Measurements from ENCODE around the gene KLF13. TPM values are rescaled to one million over a fixed set of nuclear protein-coding genes. Genes with fewer than 3 reads are reported as not detected.

The KLF13 gene
- polyA plus RNA-seq, 2 of the 4 experiments (the other 2 are of a cell fraction): 53.5 TPM

GRCh38 chr15:31278061-31278445 is 48.6 kb upstream of the KLF13 start:
- DNase-seq (ENCODE audit: low read depth in 1 of 2, low spot score in 1 of 2) (no peak), ATAC-seq (no peak; a peak in 1 of 6 replicates), FAIRE-seq (no peak)
- ChIA-PET CTCF (interaction anchor here (0.6 kb wide), 1 partner anchor 84 kb away, joined by 3 read pairs; no protein-coding TSS in a partner anchor), POLR2A (no interaction called here)
- H3K4me1 ChIP-seq: no peaks in the 10 kb centered on the region
- H3K9me3 ChIP-seq: no peaks in the 10 kb centered on the region
- H3K4me3 ChIP-seq: no peak overlapping the region
- no peak overlapping the region for H3K4me2 ChIP-seq
- TF ChIP-seq ZNF302 (CRISPR knock-in tag; IDR thresholded peaks at IDR 0.05): no peak
- WGBS (ENCODE audit: missing lambda C conversion rate): 62% methylated on average over 6 of the region's 6 CpGs
- H3K27ac ChIP-seq: no peak overlapping the region

- Histone ChIP-seq H3K27ac (no peak overlapping the region), H3K4me2 (no peak overlapping the region), H3K9me3 (no peaks in the 10 kb centered on the region), H3K4me1 (no peaks in the 10 kb centered on the region), H3K4me3 (no peak overlapping the region)
- ATAC-seq (no peak), DNase-seq (ENCODE audit: low read depth in 1 of 2, low spot score in 1 of 2) (no peak), FAIRE-seq (no peak)
- no peak for TF ChIP-seq CEBPB (IDR thresholded peaks at IDR 0.05)
- no peak for TF ChIP-seq KDM1A (IDR thresholded peaks at IDR 0.05; ENCODE audit: low read depth)
- no peak for TF ChIP-seq HOXA7 (CRISPR knock-in tag; IDR thresholded peaks at IDR 0.05)
- no peak for TF ChIP-seq CTCF (IDR thresholded peaks at IDR 0.05)
- TF ChIP-seq ELK1 (IDR thresholded peaks at IDR 0.05; ENCODE audit: low read depth, low read length): no peak
- TF ChIP-seq SREBF2 (IDR thresholded peaks at IDR 0.05): no peak
- TF ChIP-seq EHMT2 (IDR thresholded peaks at IDR 0.05; ENCODE audit: low read depth): no peak
- TF ChIP-seq FOXS1 (CRISPR knock-in tag; IDR thresholded peaks at IDR 0.05): no peak
- TF ChIP-seq NFE2L2 (conservative IDR thresholded peaks at IDR 0.05; ENCODE audit: low read length): no peak
- TF ChIP-seq CHD4 (IDR thresholded peaks at IDR 0.05; ENCODE audit: borderline replicate concordance): no peak
- TF ChIP-seq HMGXB4 (CRISPR knock-in tag; IDR thresholded peaks at IDR 0.05; ENCODE audit: borderline replicate concordance): no peak
- TF ChIP-seq ZSCAN20 (CRISPR knock-in tag; IDR thresholded peaks at IDR 0.05): no peak
- TF ChIP-seq ATOH8 (CRISPR knock-in tag; IDR thresholded peaks at IDR 0.05; ENCODE audit: low read depth): no peak
- TF ChIP-seq CBX8 (IDR thresholded peaks at IDR 0.05): no peak
- TF ChIP-seq PHF8 (IDR thresholded peaks at IDR 0.05; ENCODE audit: borderline replicate concordance, low read depth): no peak
- no peak for TF ChIP-seq HEYL (CRISPR knock-in tag; IDR thresholded peaks at IDR 0.05)
- no peak for TF ChIP-seq RARB (CRISPR knock-in tag; IDR thresholded peaks at IDR 0.05)
- POLR2A ChIA-PET: no interaction called here
- CTCF ChIA-PET: interaction anchor here (0.6 to 1.6 kb wide), 2 partner anchors 84 to 210 kb away, joined by 3 to 4 read pairs; no protein-coding TSS in a partner anchor
- 87% methylated on average over 18 of the region's 18 CpGs for WGBS (ENCODE audit: missing lambda C conversion rate)
These were observed 48.0 kb upstream of the KLF13 start for GRCh38 chr15:31278544-31279220.

Data from A549 (cell line).